ENCODE measurements around the gene COPS7A.

COPS7A gene

DNA sequence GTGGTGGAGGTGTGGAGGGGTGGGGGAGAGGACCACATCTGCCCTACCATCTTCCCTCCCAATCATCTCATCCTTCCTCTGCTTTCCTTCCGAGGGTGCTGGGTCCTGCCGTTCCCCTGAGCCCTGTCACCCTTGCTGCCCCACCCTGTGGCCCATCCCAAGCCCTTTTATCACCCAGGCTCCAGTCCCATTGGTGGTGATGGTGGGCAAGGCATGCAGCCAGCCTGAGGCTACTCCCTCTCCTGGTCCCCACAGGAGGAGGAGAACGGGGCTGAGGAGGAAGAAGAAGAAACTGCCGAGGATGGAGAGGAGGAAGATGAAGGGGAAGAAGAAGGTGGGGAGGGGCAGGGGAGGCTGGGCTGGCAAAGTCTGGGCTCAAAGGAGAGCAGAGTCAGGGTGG, 45.8 kb downstream of the COPS7A start:
- no peak for DNase-seq (ENCODE audit: low spot score)

DNA sequence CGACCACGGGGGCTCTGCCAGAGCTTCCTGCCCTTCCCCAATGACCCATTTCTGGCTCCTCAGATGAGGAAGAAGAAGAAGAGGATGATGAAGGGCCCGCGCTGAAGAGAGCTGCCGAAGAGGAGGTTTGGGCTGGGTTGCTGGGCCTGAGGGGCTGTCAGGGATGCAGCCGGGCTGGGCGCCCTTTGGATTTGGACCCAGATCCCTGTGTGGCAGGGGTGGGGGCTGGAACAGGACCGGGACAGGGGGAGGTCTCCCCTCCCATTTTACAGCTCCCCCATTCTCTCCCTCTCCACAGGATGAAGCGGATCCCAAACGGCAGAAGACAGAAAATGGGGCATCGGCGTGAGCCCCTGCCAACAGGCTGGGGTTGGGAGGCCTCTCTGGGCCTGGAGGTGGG, 46.2 kb downstream of the COPS7A start:
- DNase-seq (ENCODE audit: low spot score) = no peak

DNA sequence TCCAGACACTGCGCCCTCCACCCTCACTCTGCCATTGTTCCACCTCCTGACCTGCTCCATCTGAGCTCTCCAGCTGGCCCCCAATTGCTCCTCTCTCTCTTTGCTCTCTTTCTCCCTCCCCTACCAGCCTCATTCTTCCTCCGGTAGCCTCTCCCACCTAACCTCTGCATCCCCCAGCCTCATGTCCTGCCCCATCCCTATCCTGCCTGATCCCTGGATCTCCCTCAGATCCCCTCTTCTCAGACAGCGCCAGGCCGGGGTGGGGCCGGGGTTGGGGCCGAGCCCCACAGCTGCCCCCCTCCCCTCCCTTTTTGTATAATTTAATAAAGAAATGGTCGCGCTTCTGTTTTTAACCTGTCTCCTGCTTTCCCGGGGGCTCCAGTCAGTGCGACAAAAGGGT, 46.8 kb downstream of the COPS7A start:
- no peak for DNase-seq (ENCODE audit: low spot score)

GRCh38 chr12:6771091-6771495, 47.2 kb downstream of the COPS7A start:
- DNase-seq (ENCODE audit: low spot score) = no peak

DNA sequence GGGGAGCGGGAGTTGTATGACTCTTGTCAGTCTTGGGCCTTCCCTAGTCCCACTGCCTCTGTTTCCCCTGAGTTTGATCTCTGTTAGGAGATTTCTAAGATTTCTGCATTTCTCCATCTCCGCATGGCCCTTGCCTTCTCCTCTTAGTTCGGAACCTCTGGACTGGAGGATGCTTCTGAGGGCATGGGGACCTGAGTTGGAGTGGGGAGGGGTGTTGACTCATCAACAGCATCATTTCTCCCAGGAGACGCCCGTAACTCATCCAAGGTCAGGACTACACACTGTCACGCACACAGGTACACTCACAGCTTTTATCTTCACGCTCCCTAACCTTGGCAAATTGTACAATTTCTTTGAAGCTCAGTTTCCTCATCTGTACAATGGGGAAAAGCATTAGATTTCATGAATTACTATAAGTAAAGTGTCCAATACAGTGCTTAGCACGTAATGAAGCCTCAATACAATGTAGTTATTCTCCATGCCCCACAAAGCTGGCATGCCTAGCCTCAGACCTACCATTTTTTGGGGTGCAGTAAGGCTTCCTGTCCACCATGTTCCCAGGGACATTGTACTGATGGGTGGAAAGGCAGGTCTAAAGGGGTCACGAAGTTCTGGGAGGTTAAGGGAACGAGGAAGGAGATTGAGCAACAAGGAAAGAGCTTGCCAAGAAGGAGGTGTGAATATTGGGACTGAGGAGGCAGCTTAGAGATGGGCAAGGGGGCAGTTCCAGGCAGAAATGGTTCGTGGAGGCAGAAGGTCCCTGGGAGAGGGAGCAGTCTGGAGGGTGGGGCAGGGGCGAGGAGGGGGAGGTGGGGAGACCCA, 47.9 kb downstream of the COPS7A start:
- no peak for DNase-seq (ENCODE audit: low spot score)

GRCh38 chr12:6772331-6772695, 48.5 kb downstream of the COPS7A start, which contains the start of gene LAG3:
Gene LAG3 (plus strand): TSS chr12:6772520. CDS start chr12:6772853, 333 bp downstream.
- DNase-seq (ENCODE audit: low spot score) = no peak

GRCh38 chr12:6772726-6773589, 49.1 kb downstream of the COPS7A start:
- no peak for DNase-seq (ENCODE audit: low spot score)

DNA sequence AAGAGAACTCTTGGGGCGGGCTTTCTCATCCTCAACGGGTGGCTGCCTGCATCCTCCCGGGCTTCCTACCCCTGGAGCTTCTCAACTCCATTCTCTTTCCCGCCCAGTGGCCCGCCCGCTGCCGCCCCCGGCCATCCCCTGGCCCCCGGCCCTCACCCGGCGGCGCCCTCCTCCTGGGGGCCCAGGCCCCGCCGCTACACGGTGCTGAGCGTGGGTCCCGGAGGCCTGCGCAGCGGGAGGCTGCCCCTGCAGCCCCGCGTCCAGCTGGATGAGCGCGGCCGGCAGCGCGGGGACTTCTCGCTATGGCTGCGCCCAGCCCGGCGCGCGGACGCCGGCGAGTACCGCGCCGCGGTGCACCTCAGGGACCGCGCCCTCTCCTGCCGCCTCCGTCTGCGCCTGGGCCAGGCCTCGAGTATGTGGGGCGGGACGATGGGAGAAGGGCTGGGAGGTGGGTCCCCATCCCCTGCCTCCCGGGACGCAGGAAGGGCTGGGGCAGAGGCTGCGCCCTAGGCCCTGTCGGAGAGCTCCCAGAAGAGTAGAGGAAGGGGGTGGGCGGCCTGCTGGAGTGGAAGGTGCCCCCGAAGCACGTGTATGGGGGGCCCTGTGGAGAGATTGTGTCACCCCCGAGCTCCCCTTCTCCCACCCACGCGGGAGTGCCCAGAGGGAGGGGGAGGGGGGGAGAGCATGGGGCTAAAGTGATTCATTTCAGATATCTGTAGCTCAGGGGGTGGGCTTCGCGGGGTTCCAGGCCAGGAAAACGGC, 49.9 kb downstream of the COPS7A start:
- no peak for DNase-seq (ENCODE audit: low spot score)

- no peak for DNase-seq (ENCODE audit: low spot score)
Measured at GRCh38 chr12:6774499-6775062, 50.7 kb downstream of the COPS7A start.

DNA sequence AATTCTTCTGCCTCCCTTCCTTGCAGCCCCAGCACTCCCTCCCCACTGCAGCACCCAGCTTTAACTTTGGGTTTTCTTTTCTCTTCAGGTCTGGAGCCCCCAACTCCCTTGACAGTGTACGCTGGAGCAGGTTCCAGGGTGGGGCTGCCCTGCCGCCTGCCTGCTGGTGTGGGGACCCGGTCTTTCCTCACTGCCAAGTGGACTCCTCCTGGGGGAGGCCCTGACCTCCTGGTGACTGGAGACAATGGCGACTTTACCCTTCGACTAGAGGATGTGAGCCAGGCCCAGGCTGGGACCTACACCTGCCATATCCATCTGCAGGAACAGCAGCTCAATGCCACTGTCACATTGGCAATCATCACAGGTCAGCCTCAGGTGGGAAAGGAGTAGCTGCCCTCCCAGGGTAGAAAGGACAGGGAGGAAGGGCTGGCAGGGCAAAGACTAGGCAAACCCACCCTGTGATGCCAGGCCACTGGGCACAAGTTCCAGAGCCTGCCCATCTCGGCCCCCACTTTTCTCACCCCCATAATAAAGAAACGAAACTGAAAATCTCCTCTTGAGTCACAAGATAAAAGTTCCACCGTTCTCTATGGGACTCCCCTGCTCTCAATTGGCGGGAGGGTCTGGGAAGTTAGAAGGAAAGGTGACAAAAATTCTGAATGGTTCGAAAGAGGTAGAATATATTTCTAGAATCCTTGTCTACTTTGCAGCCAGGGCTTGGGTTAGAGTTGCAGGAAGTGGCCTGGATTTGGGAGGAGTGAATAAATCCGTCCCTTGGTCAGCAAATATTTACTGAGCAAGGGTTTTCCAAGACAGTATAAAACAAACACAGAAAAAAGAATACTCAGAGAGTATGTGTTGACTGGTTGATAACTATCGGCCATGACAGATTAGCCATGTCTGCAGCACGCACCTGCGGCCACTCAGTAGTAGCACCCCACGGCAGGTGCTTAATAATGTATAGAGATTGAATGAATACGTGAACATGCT, 51.6 kb downstream of the COPS7A start:
- no peak for DNase-seq (ENCODE audit: low spot score)

GRCh38 chr12:6777386-6777785, 53.5 kb downstream of the COPS7A start:
- DNase-seq (ENCODE audit: low spot score) = no peak

- DNase-seq (ENCODE audit: low spot score) = no peak
Measured at GRCh38 chr12:6778217-6778573, 54.3 kb downstream of the COPS7A start.

- peak; percentile 89 for DNase-seq (ENCODE audit: low spot score)
Measured at GRCh38 chr12:6778574-6779550, 55.0 kb downstream of the COPS7A start.

GRCh38 chr12:6779708-6780432, 56.0 kb downstream of the COPS7A start:
- DNase-seq (ENCODE audit: low spot score) = no peak

DNA sequence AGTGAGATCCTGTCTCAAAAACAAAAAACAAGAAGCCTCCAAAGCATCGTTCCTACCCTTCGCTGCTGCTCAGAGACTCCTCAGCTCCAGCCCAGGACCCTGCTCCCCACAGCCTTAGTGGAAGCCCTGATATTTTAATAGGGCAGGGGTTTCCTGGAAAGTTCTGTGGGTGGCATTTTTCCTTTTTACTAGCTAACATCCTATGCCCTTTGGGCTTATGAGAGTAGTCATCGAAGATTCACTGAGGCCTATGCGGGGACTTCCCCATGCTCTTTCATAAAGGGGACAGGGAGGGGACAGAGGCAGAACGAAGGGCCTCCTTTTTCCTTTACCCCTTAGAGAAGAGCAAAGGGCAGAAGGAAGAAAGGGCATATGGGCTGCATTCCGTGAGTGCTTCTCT, 56.7 kb downstream of the COPS7A start:
- DNase-seq (ENCODE audit: low spot score) = no peak
